NCI-H2196 (cell line): ENCODE results near the gene RNF144A.

Source experiments
- DNase-seq: peaks from one replicate; lab custom pipeline; 2025; ENCODE audit not compliant: unreplicated experiment; lab: John Stamatoyannopoulos, UW

Gene RNF144A

GRCh38 chr2:6908291-6908690 lies 8.9 kb upstream of the RNF144A start:
- DNase-seq: no peak

GRCh38 chr2:6909431-6910385 lies 7.5 kb upstream of the RNF144A start:
- no peak for DNase-seq

GRCh38 chr2:6911721-6912120 lies 5.5 kb upstream of the RNF144A start:
- DNase-seq: no peak

- DNase-seq: no peak
Measured at GRCh38 chr2:6913415-6914157, 3.6 kb upstream of the RNF144A start.

- no peak for DNase-seq
Measured at GRCh38 chr2:6914828-6915227, 2.4 kb upstream of the RNF144A start.

- no peak for DNase-seq
Measured at GRCh38 chr2:6915399-6915798, 1.8 kb upstream of the RNF144A start.

GRCh38 chr2:6916224-6916623 lies 988 bp upstream of the RNF144A start:
- DNase-seq: no peak

GRCh38 chr2:6916736-6917070 lies 509 bp upstream of the RNF144A start:
- DNase-seq: no peak

- no peak for DNase-seq
Measured at GRCh38 chr2:6917761-6918421, 679 bp downstream of the RNF144A start.

- DNase-seq: no peak
Measured at GRCh38 chr2:6919901-6920742, 2.9 kb downstream of the RNF144A start.

GRCh38 chr2:6920743-6921064 lies 3.5 kb downstream of the RNF144A start:
- no peak for DNase-seq

GRCh38 chr2:6921321-6921922 lies 4.2 kb downstream of the RNF144A start:
- no peak for DNase-seq

GRCh38 chr2:6922201-6922656 lies 5.0 kb downstream of the RNF144A start:
- DNase-seq: no peak

- no peak for DNase-seq
Measured at GRCh38 chr2:6923319-6923718, 6.1 kb downstream of the RNF144A start.

GRCh38 chr2:6924101-6924923 lies 7.1 kb downstream of the RNF144A start:
- DNase-seq: no peak

GRCh38 chr2:6924924-6925409 lies 7.8 kb downstream of the RNF144A start:
- no peak for DNase-seq

GRCh38 chr2:6926071-6926732 lies 9.0 kb downstream of the RNF144A start:
- DNase-seq: no peak

- no peak for DNase-seq
Measured at GRCh38 chr2:6927186-6927585, 10.0 kb downstream of the RNF144A start.

GRCh38 chr2:6927753-6928152 lies 10.5 kb downstream of the RNF144A start:
- DNase-seq: no peak
